ENCODE results near the gene DYSF.

DNA sequence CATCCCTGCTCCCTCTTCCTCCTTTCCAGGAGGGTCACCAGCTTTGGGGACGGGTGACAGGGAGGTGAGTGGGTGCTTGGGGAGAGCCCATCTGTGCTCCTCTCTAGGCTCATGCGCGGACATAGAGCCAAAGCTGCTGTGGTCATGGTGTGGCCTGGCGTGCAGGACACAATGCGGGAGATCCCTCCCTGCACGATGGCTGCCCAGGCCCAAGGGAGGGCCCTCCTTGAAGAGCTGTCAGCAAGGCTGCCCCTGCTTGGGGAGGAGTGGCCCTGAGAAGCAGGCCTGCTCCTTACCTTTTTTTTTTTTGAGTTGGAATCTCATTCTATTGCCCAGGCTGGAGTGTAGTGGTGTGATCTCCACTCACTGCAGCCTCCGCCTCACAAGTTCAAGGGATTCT, 111.4 kb downstream of the DYSF start:
- TF ChIP-seq POLR2A (IDR thresholded peaks at IDR 0.05): no peak
- TF ChIP-seq, protein P1, sequence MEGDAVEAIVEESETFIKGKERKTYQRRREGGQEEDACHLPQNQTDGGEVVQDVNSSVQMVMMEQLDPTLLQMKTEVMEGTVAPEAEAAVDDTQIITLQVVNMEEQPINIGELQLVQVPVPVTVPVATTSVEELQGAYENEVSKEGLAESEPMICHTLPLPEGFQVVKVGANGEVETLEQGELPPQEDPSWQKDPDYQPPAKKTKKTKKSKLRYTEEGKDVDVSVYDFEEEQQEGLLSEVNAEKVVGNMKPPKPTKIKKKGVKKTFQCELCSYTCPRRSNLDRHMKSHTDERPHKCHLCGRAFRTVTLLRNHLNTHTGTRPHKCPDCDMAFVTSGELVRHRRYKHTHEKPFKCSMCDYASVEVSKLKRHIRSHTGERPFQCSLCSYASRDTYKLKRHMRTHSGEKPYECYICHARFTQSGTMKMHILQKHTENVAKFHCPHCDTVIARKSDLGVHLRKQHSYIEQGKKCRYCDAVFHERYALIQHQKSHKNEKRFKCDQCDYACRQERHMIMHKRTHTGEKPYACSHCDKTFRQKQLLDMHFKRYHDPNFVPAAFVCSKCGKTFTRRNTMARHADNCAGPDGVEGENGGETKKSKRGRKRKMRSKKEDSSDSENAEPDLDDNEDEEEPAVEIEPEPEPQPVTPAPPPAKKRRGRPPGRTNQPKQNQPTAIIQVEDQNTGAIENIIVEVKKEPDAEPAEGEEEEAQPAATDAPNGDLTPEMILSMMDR (IDR thresholded peaks at IDR 0.05): no peak
